Neural cell (in vitro differentiated cells): ENCODE data around the gene JPT1.

ENCODE experiments used
- CTCF ChIP-seq: fragments of 450-650 bp; IDR thresholded peaks from 2 replicates; pipeline ENCODE4 v1.5.1; 2014; ENCODE audit warnings: antibody characterized with exemption, mild to moderate bottlenecking, moderate library complexity; ENCODE audit not compliant: poor library complexity, severe bottlenecking
- EP300 ChIP-seq: fragments of 450-650 bp; conservative IDR thresholded peaks from 2 replicates; pipeline ENCODE4 v1.6.1; 2014; ENCODE audit warnings: antibody characterized with exemption, mild to moderate bottlenecking, moderate library complexity; ENCODE audit not compliant: poor library complexity, severe bottlenecking
- EZH2 ChIP-seq: fragments of 200-600, 300-800 bp; shearing (Covaris generic), sonication (generic); IDR thresholded peaks from 2 replicates; pipeline ENCODE4 v1.6.1; 2014; ENCODE audit warnings: antibody characterized with exemption, low read length, borderline replicate concordance, mild to moderate bottlenecking; ENCODE audit not compliant: insufficient read depth, poor library complexity, severe bottlenecking
- POLR2AphosphoS5 ChIP-seq: IDR thresholded peaks from 2 replicates; pipeline ENCODE4 v1.6.1; 2012

DNA sequence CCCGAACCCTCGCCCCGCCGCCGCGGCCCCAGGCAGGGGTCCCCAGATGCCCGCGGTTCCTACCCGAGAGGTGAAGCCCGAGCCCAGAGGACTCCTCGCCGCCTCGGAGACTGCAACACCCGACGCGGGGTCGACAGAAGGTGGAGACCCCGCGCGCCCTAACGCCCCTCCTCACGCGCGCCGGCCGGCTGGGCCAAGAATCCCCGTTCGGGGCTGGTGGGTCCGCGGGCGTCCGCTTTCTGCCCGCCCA lies 27.9 kb upstream of the JPT1 start:
- TF ChIP-seq EP300 (no peak), POLR2AphosphoS5 (no peak), CTCF (no peak), EZH2 (no peak)
